Astrocyte of the cerebellum (primary cell): Measurements from ENCODE around the gene HS2ST1.
"Not testable (repeated sequence)": the region's sequence is repeated elsewhere in the genome, so short reads cannot be mapped to it uniquely, and the experiment has no call there.

Experiments used
- DNase-seq: peaks from one replicate; pipeline ENCODE4 v3.0.0-alpha.2; 2011; ENCODE audit warnings: low read depth
- H3K4me3 ChIP-seq: 2 replicates; pipeline ENCODE4 v1.5.1; 2011; ENCODE audit warnings: mild to moderate bottlenecking, low read depth, low read length, moderate library complexity
- CTCF ChIP-seq: IDR thresholded peaks from 2 replicates; pipeline ENCODE4 v1.5.1; 2012; ENCODE audit warnings: low read length, low read depth, moderate library complexity, mild to moderate bottlenecking; ENCODE audit errors: missing control alignments
- in situ Hi-C: cut with HindIII; loops from 2 replicates; pipeline ENCODE4 v1.10.0; 2017; ENCODE audit warnings: low sequenced_read_pairs

Gene HS2ST1

DNA sequence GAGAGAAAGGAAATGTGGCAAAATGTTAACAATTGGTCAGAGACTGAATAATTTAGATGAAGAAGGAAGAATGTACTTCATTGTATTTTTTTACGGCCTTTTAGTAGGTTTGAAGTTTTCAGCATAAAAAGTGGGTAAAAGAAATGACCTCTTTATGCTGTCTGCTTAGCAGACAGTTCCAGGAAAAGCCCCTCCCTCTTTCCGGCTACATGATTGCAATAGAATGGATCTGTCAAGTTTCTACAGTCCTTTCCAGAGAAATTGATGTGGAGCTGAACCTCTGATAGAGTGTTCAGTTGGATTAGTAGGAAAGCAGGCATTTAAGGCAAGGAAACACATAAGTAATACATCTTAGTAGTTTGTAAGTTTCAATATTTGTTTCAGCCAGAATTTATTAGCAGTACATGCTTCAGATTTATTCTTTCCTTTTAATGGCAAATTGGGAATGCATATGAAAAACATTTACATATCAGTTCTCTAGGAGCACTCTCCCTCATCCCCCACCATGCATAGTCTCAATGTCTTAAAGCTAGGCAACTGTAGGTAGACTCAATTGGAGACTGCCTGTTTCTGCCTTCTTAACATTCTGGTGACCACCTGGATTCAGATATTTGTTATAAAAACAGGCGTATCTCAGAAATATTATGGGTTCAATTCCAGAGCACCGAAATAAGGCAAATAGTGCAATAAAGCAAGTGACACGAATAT is 36.4 kb downstream of the HS2ST1 start:
- DNase-seq = no peak
- H3K4me3 ChIP-seq = no peak overlapping the region
- in situ Hi-C loops = no loop called here
- no peak for TF ChIP-seq CTCF

GRCh38 chr1:86951430-86951829 is 37.0 kb downstream of the HS2ST1 start:
- DNase-seq = no peak
- no peak overlapping the region for H3K4me3 ChIP-seq
- TF ChIP-seq CTCF = no peak
- in situ Hi-C loops = no loop called here

DNA sequence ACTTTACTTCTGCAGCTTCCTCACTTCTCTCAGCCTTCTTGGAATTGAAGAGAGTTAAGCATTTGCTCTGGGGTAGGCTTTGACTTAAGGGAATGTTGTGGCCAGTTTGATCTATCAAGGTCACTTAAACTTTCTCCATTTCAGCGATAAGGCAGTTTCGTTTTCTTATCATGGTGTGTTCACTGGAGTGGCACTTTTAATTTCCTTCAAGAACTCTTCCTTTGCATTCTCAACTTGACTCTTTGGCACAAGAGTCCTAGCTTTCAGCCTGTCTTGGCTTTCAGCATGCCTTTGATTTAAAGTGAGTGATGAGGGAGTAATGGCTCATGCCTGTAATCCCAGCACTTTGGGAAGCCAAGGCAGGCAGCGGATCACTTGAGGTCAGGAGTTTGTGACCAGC is 38.7 kb downstream of the HS2ST1 start:
- no peak for DNase-seq
- H3K4me3 ChIP-seq = no peak overlapping the region
- in situ Hi-C loops = no loop called here
- no peak for TF ChIP-seq CTCF

DNA sequence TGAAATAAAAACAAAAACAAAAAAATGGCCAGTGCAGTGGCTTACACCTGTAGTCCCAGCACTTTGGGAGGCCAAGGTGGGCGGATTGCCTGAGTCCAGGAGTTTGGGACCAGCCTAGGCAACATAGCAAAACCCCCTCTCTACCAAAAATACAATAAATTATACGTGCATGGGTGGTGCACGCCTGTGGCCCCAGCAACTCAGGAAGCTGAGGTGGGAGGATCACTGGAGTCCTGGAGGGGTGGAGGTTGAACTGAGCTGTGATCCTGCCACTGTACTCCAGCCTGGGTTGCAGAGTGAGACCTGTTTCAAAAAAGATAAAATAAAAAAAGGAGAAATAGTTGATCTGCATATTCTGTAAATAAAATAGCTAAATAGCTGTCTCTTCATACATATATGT is 41.2 kb downstream of the HS2ST1 start:
- no peak overlapping the region for H3K4me3 ChIP-seq
- TF ChIP-seq CTCF = no peak
- in situ Hi-C loops = no loop called here
- DNase-seq = no peak

DNA sequence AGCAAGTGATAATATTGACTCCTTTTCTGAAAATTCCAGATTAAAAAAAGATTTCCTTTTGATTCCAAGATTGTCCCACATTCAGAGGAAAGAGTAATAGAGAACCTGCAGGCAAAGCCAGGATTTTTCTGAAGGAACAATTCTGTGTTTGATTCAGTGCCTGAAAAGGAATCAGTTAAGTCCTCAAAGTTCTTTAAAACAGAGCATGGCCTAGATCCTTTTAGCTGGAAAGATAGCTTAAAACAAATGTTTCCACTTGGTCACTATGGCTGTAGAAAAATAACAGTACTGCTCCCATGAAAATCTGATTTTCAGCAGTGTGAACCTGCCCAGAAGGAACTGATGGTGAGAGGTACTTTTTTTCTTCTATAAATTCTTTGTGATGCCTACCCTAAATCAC is 41.8 kb downstream of the HS2ST1 start:
- in situ Hi-C loops = no loop called here
- no peak overlapping the region for H3K4me3 ChIP-seq
- TF ChIP-seq CTCF = no peak
- DNase-seq = no peak

DNA sequence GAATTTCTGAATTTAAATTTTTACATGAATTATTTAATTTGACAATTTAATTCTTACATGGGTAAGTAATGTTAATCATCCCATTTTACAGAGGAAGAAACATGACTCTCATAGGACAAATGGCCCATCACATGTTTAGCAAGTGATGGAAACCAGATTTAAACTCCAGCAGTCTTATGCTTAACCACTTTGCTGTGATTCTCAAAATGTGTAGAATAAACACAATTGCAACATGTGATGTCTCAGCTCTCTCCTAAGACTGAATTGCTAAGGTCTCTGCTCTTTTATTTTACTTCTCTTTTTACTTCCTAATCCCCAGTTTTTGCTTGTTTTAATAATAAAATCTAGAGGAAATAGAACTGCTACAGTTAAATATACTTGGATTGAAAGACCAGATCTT is 42.8 kb downstream of the HS2ST1 start:
- in situ Hi-C loops = no loop called here
- H3K4me3 ChIP-seq = no peak overlapping the region
- TF ChIP-seq CTCF = no peak
- DNase-seq = no peak

- TF ChIP-seq CTCF = no peak
- no peak overlapping the region for H3K4me3 ChIP-seq
- no peak for DNase-seq
- in situ Hi-C loops = no loop called here
Measured at GRCh38 chr1:86960548-86960947, 46.1 kb downstream of the HS2ST1 start.

DNA sequence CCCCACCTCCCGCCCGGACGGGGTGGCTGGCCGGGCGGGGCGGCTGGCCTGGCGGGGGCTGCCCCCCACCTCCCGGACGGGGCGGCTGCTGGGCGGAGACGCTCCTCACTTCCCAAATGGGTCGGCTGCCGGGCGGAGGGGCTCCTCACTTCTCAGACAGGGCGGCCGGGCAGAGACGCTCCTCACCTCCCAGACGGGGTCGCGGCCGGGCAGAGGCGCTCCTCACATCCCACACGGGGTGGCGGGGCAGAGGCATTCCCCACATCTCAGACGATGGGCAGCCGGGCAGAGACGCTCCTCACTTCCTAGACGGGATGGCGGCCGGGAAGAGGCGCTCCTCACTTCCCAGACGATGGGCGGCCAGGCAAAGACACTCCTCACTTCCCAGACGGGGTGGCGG is 49.4 kb downstream of the HS2ST1 start:
- in situ Hi-C loops, DNase-seq, H3K4me3 ChIP-seq: not testable (repeated sequence)
